H1 (cell line): Measurements from ENCODE around the gene FAM131A. TPM values are rescaled to one million over a fixed set of nuclear protein-coding genes. Genes with fewer than 3 reads are reported as not detected.

ENCODE experiments used
- CEBPB ChIP-seq: IDR thresholded peaks from 2 replicates; pipeline ENCODE4 v1.6.1; 2012; ENCODE audit warnings: low read depth, low read length
- GABPA ChIP-seq: IDR thresholded peaks from 2 replicates; pipeline ENCODE4 v1.6.1; 2011; ENCODE audit warnings: mild to moderate bottlenecking, low read length, moderate library complexity, borderline replicate concordance; ENCODE audit not compliant: insufficient read depth
- NANOG ChIP-seq: IDR thresholded peaks from 2 replicates; pipeline ENCODE4 v1.6.1; 2011; ENCODE audit warnings: low read length, low read depth, mild to moderate bottlenecking, inconsistent platforms; ENCODE audit not compliant: insufficient read depth, poor library complexity, severe bottlenecking
- RFX5 ChIP-seq: IDR thresholded peaks from 2 replicates; pipeline ENCODE4 v1.6.1; 2011; ENCODE audit warnings: low read depth, low read length, improper control_type of control experiment, borderline replicate concordance
- SIX5 ChIP-seq: IDR thresholded peaks from 2 replicates; pipeline ENCODE4 v1.6.1; 2011; ENCODE audit warnings: mild to moderate bottlenecking, low read depth, low read length
- SP1 ChIP-seq: IDR thresholded peaks from 2 replicates; pipeline ENCODE4 v1.6.1; 2011; ENCODE audit warnings: low read depth, low read length
- polyA plus RNA-seq, 7 experiments: library from polyadenylated mRNA; depleted of rRNA in 3 of 7; stranded (reverse) in 5 of 7; unstranded in 2 of 7; fragments of >200 nt in 5 of 7; fragments of 200-250 nt in 2 of 7; gene quantifications; 1 replicate in 5 of 7; 2 replicates in 1 of 7; 4 replicates in 1 of 7; pipeline versions ENCODE4 v1.2.1 to v1.2.3, GENCODE V29; 2011 to 2013; ENCODE audit warnings: missing spikeins in 2 of 7, mixed read lengths in 2 of 7
- total RNA-seq: library from RNA; stranded (reverse); fragmentation: NEBNext Ultra II Directional; extraction: Animal tissue kit (Norgen Biotek cat#: 25700); gene quantifications from 2 replicates; pipeline ENCODE4 v1.2.1, GENCODE V29; 2021
- TF ChIP-seq, protein P1 (sequence below), 3 experiments: IDR thresholded peaks; 1 replicate in 2 of 3; 2 replicates in 1 of 3; pipeline versions ENCODE4 v1.5.1 to v1.6.1; 2011; ENCODE audit warnings: low read length in 3 of 3, mild to moderate bottlenecking in 3 of 3, inconsistent platforms in 2 of 3, low read depth in 1 of 3, moderate library complexity in 1 of 3; ENCODE audit not compliant: insufficient read depth in 1 of 3; ENCODE audit errors: control extremely low read depth in 1 of 3

Gene FAM131A
- total and polyA plus RNA-seq, 2 of the 8 experiments (the other 6 are each of a cell fraction or from before 2014, with no cell fraction given) = 16.0 to 21.9 TPM

DNA sequence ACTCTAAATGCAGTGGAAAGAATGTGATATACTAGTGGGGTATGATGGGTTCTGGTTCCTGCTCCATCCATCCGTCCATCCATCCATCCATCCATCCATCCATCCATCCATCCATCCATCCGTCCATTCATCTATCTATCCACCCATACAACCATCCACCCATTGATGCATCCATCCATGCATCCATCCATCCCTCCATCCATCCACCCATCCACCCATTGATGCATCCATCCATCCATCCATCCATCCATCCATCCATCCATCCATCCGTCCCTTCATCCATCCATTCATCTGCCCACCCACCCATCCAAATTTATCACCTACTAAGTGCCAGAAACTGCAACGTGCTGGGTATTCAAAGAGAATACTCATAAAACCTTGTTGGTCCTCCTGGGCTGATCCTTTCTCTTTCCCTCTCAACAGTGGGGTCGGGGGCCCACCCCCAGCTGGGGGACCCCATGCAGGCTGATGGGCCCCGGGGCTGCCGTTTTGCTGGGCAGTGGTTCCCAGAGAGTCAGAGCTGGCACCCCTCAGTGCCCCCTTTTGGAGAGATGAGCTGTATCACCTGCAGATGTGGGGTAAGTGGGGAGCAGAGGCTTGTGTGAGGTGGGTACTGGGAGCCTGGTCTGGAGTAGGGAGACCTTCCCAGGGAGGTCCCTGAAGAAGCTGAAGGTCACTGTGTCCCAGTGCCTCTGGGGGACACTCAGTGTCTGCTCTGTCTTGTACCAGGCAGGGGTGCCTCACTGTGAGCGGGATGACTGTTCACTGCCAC, 51.0 kb downstream of the FAM131A start (continued):
- TF ChIP-seq, protein P1, sequence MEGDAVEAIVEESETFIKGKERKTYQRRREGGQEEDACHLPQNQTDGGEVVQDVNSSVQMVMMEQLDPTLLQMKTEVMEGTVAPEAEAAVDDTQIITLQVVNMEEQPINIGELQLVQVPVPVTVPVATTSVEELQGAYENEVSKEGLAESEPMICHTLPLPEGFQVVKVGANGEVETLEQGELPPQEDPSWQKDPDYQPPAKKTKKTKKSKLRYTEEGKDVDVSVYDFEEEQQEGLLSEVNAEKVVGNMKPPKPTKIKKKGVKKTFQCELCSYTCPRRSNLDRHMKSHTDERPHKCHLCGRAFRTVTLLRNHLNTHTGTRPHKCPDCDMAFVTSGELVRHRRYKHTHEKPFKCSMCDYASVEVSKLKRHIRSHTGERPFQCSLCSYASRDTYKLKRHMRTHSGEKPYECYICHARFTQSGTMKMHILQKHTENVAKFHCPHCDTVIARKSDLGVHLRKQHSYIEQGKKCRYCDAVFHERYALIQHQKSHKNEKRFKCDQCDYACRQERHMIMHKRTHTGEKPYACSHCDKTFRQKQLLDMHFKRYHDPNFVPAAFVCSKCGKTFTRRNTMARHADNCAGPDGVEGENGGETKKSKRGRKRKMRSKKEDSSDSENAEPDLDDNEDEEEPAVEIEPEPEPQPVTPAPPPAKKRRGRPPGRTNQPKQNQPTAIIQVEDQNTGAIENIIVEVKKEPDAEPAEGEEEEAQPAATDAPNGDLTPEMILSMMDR (IDR thresholded peaks at IDR 0.05; ENCODE audit: control extremely low read depth in 1 of 3, insufficient read depth in 1 of 3, low read depth in 1 of 3, low read length in 3 of 3) = no peak
- TF ChIP-seq GABPA (no peak), SIX5 (no peak), NANOG (no peak), SP1 (no peak), RFX5 (no peak), CEBPB (no peak)
